NCI-H146 treated with DMSO at 0.1 percent for 48 hours (cell line): Measurements from ENCODE around the gene BARX1.
A peak's percentile ranks its signal among the peaks of the same experiment; 100 is the strongest.
"Not testable (repeated sequence)": the region's sequence is repeated elsewhere in the genome, so short reads cannot be mapped to it uniquely, and the experiment has no call there.

ENCODE experiments used
- DNase-seq: peaks from one replicate; lab custom pipeline; 2025; ENCODE audit not compliant: unreplicated experiment; lab: John Stamatoyannopoulos, UW

Gene BARX1, protein sequence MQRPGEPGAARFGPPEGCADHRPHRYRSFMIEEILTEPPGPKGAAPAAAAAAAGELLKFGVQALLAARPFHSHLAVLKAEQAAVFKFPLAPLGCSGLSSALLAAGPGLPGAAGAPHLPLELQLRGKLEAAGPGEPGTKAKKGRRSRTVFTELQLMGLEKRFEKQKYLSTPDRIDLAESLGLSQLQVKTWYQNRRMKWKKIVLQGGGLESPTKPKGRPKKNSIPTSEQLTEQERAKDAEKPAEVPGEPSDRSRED

DNA sequence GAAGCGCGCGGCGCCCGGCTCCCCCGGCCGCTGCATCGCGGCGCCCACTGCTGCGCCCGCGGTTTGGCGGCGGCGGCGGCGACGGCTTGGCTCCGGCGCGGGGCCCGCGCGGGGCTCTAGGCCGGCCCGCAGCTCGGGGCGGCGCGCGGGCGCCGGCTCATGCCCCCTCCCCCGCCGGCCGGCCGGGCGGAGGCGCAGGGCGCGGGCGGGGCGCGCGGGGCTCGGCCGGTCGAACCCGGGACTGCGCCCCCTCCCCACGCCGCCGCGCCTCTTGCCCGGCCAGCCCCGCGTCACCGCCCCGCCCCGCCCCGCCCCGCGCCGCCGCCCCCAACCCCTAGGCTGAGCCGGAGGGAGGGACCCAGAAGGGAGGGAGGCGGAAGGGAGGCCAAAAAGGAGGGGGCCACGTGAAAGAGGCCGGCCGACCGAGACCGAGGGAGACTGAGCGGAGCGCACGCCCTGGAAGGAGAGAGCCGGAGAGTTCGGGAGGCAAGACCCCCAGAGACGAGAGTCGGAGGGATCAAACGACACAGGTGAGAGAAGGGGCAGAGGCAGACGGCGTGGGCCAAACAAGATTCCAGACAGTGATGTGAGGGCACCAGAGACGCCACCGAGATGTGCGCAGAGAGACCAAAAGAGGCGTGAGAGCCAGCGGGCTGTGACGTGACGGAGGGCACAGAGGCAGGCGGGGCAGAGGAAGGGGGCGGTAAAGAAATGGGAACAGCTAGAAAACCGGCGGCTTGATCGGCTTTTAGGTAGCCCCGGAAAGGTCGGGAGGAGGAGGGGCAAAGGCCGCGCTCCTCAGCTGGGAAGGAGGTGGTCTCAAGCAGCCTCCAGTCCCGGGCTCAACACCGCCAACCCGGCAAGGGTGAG, at the start of gene BARX1:
BARX1 (minus strand) TSS at position 245 of the 870 bp plus-strand sequence; CDS start at position 36, 209 bp downstream.
- DNase-seq = peak; percentile 18

DNA sequence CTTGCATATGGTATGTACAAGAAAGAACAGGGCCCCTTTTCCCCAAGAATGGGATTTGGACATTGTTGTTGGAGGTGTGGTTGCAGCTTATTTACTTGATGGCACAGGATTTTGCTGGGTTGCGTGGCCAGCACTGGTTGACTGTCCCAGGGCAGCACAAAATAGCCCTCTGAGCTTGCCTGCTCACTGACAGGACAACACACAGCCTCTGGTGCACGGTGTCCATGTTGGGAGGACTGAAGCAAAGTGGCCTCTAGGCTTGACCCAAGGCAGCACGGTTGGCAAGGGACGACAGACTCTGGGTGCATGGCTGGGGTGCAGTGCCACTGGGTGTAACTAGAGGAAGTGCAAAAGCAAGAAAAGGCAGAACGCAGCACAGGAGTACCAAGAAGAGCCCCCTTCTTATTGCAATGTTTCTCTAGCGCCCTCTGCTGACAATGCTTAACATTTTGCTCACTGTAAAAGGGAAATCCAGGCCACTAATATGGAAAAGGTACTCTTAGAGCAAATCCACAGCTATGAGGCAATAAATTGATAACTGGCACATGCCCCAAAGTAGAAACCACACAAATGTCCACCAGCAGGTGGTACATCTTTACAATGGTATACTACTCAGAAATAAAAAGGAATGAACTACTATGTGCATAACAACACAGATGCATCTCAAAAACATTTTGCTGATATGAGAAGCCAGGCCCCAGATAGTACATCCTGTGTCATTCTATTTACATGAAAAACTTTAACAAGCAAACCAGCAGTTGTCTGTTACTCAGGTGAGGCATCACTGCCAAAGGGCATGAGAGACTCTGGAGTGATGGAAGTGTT, 47.4 kb upstream of the BARX1 start:
- peak; percentile 56 for DNase-seq

DNA sequence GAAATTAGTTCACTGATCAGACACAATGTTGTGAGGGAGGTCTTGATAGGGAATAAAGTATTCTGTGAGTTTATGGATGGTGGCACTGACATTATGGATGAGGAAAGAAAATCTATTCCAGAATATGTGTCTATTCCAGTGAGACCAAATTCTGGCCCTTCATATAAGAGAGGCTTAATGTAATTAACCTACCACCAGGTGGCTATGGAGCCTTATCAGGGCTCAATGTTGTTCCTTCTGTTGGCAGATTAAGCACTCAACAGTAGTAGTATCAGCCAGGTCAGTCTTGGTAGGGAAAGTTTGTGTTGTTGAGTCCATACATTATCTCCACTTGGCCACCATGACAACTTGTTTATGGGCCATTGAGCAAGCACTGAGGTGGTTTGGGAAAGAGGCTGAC, 41.7 kb upstream of the BARX1 start:
- no peak for DNase-seq

DNA sequence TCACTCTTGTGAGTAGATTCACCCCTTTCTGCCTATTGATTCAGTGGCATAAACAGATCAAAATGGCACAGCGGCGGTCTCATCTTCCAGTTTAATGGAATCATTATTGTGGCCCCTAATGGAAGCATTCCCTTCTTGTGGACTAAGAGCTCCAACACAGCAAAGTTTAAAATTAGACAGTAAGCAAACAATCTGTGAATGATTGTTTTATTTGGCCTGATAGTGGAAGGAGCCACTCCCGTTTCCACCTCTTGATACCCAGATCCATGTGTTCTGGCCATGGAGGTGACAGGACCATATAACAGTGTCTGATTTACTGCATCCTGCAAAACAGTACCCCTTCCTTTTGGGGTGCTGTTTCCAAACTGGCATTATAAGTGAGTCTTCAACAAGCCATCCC, 41.2 kb upstream of the BARX1 start:
- no peak for DNase-seq

DNA sequence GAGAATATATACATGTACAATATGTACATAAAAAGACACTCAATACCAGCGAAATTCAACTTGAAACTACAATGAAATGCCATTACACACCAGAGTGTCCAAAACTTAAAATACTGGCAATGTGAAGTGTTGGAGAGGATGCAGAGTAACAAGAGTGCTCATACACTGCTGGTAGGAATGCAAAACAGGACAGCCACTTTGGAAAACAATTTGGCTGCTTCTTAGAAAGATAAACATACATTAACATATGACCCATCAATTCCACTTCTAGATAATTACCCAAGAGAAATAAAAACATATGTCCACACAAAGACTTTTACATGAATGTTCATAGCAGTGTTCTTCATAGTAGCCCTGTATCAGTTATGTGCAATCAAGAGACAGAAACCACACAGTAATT, 39.4 kb upstream of the BARX1 start:
- no peak for DNase-seq

DNA sequence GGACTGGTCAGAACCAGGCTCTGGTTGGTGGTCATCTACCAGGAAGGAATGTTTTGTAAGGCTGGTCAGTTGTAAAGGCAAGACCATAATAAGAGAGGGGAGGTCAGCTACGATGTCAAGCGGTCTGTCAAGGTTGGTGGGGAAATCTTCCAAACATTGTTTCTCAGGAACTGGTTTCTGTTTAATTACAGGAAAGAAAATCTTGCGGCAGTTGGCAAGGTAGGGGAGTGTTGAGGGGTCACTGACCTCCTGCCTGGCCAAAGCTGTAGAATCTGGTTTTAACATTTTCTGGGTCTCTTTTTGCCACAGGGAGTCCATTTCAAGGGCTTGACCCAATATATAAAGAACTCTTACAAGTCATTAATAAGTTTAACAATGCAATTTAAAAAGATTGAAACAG, 39.0 kb upstream of the BARX1 start:
- no peak for DNase-seq

DNA sequence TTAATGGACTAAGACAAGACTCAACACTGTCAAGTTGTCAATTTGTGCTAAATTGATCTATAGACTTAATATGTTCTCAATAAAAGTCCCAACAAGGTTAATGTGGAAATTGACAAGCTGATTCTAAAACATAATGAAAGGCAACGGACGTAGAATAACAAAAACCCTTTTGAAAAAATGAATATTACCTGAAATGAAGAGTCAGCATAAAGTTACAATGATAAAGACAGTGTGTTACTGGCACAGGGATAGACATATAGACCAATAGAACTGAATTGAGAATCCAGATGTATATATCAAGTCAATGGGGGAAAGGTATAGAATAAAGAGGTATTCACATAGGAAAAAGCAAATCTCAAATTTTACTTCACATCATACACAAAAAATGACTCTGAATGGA, 37.7 kb upstream of the BARX1 start:
- DNase-seq = no peak

DNA sequence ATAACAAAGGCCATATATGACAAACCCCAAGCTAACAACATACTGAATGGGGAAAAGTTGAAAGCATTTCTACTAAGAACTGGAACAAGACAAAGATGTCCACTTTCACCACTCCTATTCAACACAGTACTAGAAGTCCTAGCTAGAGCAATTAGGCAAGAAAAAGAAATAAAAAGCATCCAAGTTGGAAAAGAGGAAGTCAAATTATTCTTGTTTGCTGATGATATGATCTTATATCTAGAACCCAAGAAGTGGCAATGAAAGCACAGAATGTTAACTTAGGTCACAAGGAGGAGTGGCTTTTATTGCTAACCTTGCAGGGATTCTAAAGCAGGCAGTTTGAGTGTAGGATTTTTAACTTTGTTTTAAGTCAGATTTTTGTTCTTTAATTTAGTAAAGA, 35.3 kb upstream of the BARX1 start:
- no peak for DNase-seq

DNA sequence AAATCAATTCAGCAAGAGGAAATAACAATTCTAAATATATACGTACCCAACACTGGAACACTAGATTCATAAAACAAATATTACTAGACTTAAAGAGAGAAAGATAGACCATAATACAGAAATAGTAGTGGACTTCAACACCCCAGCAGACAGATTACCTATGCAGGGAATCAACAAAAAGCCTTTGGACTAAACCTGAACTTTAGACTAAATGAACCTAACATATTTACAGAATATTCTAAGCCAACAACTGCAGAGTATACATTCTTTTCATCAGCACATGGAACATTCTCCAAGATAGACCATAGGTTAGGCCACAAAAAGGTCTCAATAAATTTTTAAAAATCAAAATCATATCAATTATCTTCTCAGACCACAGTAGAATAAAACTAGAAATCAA, 32.9 kb upstream of the BARX1 start:
- no peak for DNase-seq

DNA sequence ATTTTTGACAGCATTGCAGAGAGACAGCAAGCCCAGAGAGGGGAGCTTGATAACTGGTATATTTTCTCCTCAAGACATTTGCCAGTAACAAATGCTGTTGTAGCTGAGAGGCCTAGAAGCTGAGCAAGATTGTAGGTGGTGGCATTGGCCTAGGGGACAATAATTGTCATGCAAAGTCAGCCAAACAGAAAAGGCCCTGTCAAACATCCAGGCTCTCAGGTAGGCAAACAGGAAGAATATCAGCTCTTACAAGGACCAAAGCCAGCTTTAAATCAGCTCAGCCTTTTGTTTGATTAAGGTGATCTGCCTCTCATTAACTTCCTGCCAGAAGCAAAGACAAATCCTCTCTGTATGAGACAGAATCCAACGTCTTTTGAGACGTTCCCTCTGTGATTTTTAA, 29.7 kb upstream of the BARX1 start:
- no peak for DNase-seq

DNA sequence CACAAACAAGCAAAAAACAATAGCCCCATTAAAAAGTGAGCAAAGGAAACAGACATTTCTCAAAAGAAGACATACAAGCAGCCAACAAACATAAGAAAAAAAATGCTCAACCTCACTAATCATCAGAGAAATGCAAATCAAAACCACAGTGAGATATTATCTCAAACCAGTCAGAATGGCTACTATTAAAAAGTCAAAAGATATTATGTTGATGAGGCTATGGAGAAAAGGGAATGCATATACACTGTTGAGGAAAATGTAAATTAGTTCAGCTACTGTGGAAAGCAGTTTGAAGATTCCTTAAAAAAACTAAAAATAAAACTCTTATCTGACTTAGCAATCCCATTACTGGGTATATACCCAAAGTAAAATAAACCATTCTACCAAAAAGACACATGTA, 28.7 kb upstream of the BARX1 start:
- no peak for DNase-seq

DNA sequence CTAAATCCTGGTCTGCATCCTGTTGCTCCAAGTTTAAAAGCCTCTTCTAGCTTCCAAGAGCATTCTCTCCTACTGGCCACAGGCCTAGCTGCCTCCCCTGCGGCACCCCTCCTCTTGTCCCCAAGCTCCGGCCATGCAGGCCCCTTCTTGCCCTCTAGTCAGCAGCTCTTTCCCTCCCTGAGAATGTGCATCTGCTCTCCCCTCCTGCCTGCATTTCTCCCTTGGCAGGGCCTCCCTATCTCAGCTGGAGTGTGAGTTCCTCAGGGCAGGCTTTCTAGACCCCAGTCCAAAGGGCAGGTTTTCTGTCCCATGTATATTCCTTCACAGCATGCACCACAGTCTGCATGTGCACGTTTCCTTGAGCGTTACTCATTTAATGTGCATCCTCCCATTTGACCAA, 24.6 kb upstream of the BARX1 start:
- DNase-seq = no peak

DNA sequence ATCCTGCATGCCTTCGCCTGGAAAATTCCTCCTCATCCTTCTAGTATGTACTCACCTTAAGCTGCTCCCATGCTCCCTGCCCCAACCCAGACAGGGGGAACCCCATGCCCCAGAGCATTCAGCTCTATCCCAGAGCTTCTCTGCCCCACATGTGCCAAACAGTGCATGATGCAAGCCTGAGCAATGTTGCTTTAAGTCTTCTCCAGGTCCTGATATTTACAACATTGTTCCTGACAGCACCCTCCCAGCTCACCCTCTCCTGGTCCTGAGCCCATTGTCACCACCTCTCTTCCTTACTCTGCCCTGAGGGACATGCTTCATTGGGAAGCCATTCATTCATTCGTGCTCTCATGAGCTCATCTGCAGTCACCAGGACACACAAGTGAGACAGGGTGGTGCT, 23.4 kb upstream of the BARX1 start:
- no peak for DNase-seq

DNA sequence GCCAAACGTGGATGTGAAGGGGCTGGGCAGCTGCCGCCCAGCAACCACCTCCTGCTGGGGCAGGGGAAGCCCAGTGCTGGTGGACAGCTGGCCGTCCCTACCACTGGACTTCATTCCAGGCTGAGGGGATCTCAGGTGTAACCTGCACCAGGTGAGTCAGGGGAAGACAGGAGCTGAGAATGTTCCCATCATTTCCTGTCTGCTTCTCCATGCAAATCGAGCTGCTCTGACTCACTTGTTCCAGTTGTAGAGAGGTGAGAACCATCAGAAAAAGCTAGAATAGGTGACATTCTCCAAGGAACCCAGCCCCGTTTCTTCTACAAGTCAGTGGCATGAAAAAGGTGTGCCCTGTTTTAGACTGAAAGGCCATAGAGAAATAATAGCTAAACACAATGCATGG, 21.8 kb upstream of the BARX1 start:
- no peak for DNase-seq

DNA sequence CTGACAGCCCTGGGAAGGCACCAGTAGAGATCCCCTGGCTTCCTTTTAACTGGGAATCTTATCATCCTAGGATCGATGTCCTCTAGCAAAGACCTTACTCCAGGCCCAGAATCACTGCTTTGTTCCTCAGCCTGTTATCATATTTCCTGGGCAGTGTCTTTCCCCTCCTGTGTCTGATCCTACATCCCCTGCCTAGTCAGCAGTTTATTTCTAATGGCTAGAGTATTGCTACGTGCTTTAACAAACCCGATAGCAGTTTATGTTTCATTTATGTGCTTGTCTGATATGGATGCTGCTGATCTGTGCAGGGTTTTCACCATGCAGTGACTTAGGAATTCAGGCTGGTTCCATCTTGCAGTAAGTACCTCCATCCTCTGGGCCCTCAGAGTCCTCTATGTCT, 20.9 kb upstream of the BARX1 start:
- DNase-seq = no peak

DNA sequence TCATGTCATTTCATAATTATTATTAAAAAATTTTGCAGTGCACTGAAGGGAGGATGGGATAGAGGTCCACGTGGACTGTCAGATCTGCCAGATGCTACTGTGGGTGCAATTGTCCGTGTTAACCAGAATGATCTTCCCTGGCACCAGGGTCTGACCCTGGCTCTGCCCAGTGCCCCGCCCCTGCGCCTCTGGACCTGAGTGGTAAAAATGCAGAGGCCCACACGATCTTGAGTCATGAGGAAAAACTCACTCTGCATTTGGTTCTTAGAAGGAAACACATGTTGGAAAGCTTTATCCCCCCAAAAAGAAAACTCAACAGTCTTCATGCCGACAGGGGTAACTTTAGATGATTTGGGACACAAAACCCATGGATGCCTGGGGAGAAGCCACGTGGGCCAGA, 20.1 kb upstream of the BARX1 start:
- no peak for DNase-seq

DNA sequence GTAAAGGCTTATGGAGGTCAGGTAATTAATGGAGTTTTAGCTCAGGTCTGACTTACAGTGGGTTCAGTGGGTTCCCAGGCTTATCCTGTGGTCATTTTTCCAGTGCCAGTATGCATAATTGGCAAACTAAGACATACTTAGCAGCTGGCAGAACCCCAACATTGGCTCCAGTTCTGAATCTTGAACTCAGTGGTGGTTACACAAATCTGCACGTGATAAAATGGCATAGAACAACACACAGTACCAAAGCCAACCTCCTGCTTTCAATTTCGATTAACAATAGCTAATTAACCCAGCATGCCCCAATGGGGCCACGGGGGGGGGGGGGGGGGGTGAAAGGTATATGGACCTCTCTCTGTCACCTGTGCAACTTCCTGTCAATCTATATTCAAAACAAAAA, 19.0 kb upstream of the BARX1 start:
- DNase-seq = no peak

DNA sequence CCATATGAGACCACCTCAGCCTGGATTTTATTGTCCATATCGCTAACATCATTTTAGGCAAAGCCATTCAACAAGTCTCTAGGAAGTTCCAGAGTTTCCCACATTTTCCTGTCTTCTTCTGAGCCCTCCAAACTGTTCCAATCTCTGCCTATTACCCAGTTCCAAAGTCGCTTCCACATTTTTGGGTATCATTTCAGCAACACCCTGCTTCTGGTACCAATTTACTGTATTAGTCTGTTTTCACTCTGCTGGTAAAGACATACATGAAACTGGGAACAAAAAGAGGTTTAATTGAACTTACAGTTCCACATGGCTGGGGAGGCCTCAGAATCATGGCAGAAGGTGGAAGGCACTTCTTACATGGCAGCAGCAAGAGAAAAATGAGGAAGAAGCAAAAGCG, 17.5 kb upstream of the BARX1 start:
- DNase-seq = not testable (repeated sequence)

DNA sequence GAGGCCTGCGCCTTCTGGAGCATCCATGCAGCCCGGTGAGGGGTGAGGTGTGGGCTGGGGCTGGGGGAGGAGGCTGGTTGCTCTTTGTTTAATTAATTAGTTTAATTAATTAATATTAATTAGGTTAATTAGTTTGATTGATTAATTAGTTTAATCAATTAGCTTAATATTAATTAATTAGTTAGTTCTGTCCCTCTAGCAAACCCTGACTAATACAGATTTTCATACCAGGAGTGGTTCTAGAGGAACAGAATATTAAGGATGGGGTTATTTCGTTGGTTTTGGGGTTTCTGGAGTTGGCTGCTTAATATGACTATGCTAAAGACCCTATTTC, 14.1 kb upstream of the BARX1 start:
- DNase-seq = no peak

DNA sequence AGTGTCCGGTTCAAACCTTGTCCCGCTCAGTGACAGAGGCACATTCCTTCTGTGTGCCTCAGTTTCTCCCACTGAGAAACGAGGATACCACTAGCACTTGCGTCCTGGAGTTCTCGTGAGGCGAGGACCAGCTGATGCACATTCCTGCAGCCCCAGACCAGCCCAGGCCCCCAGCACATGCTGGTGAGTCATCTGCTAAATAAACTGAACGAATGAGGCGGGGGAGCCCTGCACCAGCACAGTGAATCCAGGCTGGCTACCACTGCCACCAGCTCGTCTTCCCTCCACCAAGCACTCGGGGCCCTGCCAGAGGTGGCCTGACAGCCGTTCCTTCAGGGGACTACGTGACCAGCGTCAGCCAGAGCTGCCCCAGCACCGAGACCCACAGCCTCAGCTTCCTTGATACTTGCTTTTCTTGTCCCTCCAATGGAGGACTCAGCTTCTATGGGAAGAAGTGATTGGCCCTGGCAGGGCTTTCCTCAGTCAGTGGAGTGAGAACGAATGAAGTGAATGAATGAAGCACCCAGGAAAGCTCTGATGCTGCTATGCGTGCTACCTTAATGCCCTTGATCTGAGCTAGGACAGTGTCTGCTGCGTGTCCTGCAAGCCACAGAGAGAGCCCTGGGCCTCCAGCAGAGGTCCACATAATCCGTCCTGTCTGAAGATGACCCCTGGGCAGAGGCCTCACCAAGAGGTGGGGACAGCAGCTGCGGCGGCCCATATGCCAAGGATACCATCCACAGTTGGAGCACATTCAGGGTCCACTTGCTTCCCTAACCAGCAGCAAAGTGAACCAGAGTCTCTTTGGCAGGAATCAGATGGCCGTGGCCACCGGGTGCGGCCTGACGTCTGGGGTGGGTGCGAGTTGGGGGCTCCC, 13.5 kb upstream of the BARX1 start:
- DNase-seq = no peak
